GM18498 (cell line): ENCODE data around the gene DOCK2.

ENCODE experiments used
- ATAC-seq: cut with Tn5 transposase; IDR thresholded peaks from one replicate; pipeline ENCODE4 v1.9.1; 2021; ENCODE audit warnings: mild to moderate bottlenecking, moderate library complexity; ENCODE audit not compliant: unreplicated experiment

Gene DOCK2

DNA sequence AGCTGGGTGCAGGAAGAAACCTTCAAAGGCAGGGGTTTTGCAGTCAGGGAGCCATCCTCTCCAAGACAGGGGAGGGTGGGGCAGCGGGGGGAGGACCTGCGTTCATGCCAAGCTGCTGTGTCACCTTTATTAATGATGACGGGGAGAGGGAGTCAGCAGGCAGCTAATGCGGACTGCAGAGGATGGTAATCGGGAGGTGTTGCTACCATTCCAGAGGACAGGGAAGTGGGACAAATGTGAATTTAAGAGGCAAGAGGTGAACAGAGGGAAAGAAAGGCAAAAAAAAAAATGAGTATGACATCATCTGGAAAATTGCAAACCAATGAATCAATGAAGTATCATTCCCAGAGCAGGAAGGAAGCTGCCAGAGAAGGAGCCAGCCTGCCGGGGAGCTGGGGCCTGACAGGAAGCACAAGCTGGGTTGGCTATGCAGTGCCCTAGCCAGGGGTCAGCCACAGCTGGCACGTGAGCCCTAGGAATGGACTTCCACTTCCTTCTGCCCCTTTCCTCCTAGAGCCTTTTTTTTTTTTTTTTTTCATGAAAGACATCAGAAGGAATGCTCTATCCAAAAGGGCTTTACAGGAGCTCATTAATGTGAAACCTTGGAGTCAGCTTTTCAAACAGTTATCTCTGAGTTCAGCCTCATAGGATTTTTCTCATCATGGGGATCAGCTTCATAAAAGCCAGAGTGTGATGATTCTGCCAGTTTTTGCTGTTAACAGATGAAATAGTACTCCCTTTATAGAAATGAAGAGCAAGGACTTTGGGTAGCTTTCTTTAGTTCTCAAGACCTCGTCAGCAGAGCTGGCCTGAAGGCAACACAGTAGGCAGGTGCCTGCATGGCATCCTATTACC lies 334.1 kb downstream of the DOCK2 start:
- no peak for ATAC-seq

DNA sequence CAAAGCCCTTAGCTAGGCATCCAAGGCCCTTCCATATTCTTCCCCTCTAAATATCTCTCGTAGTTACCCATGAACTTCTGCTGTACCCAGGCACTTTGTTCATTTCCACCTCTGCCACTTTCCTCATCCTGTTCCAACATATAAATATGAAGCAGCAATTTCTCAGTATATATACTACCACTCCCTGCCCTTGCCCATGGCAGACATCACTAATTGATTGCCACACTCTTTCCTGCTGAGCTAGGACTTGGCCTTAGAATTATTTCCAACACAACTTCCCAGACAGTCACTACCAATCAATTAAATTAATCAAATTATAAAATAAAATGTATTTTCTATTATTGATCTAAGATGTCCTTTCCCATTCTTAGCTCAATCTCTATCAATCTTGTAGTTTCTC lies 334.7 kb downstream of the DOCK2 start:
- no peak for ATAC-seq

DNA sequence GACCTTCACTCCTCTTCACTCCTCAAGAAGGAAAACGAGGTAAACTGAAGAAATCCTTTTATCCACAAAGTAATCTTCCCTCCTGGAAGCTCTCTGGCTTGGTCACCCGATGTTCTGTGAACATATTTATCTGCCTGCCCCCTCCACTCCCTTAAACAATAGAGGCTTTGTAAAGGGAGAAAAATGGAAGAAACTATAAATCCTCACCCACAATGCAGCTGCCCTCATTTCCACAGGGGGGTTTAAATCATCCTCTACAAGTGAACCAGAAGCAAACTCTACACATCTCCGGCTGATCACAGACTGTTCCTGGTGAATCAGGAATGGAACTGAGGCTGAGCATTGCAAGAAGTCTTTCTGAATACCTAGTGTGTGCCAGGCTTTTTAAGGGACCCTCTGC lies 336.0 kb downstream of the DOCK2 start:
- ATAC-seq, result no peak

DNA sequence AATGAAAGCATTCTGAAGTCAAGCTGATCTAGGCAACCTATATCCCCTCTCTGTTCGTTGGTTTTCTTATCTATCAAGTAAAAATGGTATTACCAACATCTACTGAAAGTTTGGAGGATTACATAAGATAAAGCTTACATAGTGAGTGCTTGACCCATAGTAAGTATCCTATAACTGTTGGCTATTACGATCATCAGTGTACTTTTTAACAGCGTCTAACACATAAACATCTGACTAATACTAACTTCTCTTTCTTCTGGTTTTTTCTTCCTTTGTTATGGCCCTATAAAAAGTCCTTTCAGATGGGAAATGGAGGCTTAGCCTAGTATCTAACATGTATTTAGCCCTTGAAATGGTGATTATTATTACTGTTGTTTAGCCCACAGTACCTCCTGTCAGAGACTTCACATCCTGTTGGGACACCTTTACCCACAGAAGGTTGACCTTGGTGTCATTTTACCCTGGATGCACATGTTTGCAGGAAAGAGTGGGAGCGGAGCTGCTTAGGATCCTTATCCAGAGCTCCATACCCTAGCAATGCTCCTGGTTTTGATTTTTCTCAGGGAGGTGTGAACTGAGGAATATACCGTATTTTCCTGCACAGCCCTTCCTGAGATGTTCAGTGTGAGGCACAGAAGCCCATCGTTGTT lies 337.2 kb downstream of the DOCK2 start:
- no peak for ATAC-seq

DNA sequence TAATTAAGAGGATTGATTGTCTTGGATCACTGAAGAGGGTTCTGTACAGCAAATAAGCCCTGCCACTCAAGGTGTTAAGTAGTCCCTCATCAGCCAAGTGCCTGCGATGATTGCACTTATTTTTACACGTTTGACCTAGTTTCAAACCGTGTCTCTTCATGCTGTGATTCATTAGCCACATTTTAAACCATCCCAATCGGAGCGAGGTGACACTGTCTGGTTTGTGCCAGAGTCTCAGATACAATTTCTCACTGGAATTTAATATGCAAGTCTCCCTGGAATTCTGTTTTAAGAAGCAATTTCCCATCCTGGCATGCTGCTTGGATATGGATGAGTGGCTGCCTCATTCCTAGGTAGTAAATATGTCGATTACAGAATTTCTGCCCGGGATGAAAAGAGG lies 341.6 kb downstream of the DOCK2 start:
- ATAC-seq, result no peak

DNA sequence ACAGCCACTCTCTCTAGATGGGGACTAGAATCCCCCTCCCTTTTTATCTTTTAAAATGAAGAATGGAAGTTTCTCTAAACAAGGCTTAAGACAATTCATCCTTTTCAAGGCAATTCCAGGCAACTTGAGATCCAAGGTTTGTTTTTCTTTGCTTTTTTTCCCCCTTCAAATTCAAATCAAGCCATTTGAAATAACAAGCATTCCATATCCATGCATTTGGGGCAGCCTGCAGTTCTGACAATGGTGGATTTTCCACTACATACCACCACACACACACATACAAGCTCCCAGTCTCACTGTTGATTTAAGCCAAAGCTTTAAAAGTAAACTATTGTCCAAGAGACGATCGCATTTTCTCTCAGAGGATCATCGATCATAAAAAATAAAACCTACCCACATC lies 342.8 kb downstream of the DOCK2 start:
- ATAC-seq, result no peak

DNA sequence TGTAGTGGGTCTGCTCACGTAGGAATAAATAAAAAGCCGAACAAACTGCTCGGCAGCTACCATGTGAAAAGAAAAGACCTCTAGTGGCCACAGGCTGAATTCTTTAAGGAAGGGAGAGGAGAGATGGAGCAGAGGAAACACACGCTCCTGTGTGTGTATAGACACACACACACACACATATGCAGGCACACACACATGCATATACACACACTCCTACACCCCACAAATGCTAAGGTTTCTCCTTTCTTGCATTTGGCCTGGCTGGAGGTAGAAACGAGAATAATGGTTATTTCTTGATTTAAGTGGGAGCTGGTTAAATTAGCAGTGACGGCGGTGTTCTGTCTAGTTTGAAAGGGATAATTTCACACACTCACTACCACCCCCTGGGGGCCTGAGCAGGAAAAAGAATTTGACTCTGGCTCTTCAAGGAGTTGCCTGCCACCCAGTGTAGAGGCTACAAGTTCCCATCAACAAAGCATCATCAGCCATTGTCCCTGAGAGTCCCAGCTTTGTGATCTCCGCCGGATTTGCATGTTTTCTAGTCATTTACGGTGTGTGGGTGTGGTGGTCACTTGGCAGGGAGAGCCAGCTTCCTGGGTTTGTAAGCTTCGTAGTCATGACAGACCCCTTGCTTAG lies 343.5 kb downstream of the DOCK2 start, which contains the start of gene INSYN2B:
INSYN2B (minus strand) TSS at position 78 of the 636 bp plus-strand sequence. CDS start 96,597 bp downstream, outside the sequence.
- peak; percentile 47 for ATAC-seq

DNA sequence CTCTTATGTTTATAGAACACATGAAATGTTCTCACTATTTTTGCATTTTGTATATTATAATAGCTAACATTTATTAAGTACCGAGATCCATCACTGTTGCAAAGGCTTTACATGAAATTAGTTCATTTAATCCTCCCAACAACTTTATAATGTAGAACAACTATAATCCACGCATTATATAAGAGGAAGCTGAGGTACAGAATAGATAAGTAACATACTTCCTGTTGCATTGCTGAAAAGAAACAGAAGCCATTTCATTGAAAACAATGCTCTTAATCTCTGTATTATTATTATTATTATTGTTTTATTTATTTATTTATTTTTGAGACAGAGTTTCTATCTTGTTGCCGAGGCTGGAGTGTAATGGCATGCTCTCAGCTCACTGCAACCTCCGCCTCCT lies 351.1 kb downstream of the DOCK2 start:
- no peak for ATAC-seq

DNA sequence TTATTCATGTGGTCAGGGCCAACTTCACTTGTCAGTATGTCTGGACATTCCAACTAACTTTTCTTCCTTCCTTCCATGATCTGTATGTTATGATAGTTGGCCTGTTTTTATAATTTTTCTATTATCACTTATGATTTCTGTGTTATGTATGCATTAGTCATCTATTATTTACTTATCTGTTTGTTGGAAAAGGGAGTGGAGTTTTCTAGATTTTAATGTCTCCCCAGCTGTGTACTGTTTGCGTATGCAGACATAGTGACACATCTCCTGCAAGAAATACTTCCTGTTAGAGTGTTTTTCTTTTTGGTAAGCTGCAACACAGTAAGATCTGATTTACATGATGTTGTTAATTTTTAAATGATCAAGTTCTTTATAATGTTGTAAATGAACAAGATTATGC lies 351.9 kb downstream of the DOCK2 start:
- ATAC-seq, result no peak

DNA sequence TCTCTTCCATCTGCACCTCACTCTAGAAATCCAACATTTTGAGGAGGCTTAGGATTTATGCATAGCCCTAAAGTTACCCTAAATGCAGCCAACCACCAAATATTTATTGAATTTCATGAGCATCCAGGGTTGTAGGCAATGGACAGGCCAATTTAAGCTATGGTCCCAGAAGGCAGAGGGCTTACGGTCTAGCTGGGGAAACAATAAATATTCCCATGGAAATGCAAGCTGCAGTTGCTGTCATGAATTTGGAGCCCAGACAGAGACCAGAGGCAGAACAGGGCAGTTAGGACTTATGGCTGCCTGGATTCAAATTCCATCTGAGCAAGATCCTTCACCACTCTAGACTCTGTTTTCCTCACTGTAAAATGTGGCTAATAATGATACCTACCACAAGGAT lies 352.3 kb downstream of the DOCK2 start:
- ATAC-seq, result no peak

DNA sequence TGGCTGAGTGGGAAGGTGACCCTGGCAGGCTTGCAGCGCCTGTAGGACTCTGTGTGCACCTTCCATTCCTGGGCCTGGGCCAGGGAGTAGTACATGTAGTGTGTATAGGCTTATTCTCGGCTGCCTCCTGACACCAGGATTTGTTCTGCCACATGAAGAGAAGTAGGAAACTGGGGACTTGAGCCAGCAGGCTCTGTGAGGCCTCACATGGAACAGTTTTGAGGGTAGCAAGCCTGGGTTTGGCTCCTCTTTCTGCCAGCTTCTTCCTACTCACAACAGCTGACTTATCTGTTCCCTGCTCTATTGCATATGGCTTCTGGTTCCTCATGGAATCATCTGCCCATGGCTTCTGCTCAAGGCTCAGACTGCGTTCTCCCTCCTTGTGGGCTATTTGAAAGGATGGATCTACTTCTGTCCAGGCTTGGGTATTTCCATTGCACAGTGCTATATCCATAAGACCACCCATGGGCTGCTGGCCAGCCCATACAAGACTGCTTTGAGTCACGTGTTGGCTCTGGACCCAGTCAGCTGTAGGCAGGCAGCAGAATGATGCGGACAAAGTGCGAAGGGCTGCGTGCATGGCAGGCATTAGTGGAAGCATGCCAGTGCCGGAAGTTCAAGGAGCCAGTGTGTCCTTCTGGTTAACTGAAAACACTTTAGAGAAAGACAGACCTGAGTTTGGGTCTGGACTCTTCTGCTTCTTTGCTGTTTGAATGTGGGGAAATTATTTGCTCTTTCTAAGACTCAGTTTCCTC lies 354.2 kb downstream of the DOCK2 start:
- ATAC-seq, result no peak

DNA sequence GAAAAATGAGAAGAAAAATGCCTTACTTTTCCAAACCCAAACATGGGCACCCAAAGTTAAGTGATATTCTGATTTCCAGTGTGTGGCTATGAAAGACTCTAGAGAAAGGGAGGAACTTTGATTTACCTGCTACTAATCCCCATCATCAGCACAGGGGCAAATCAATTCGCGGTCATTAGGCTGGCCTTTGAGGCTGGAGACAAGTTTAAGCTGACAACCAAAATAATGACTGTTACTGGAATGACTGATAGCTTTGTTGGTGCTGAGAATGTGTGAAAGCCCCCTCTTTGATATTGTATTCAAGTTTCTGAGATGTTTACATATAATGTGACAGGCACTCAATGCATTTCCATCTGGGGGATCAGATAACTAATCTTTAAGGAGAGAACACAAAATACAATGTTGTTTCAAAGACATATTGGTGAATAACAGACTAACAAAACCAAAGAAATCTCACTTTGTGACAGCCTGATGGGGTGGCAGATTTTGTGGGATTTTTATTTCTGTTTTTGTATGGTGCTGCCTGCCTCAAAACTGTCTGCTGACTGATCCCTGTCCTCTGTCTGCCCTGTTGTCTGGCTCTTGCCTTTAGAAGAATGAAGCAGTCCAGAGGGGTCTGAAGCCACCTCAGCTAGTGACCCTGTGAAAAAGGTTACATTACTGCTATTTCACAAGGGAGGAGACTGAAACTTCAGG lies 355.9 kb downstream of the DOCK2 start:
- no peak for ATAC-seq

DNA sequence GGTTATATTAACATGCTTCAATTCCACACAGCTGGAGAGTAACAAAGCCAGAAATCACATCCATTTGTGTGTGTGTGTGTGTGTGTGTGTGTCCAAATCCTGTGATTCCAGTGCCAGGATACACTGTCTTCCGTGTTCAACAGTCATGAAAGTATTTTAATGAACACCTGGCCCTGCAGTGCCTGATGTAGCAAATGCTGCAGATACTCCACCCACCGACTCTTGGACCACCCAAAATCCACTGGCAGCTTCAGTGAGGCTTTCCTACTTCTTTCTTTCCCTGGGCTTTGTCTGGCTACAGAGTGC lies 356.4 kb downstream of the DOCK2 start:
- no peak for ATAC-seq

DNA sequence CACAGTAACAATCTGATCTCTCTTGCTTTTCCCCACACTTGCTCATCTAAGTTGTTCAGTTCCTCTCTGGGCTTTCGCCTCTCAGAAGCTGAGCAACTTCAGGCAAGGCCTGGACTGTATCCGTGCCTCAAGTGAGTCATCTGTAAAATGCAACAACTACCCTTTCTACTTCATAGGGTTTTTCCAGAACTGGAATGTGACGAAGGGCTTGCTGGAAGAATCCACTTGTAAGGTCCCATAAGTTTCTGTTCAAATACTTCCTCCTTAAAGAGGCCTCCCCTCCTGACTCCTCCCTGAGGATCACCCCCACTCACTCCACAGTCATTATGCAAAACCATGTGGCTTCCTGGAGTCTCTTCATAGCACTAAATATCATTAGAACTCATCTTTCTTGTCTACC lies 360.7 kb downstream of the DOCK2 start:
- ATAC-seq, result no peak

DNA sequence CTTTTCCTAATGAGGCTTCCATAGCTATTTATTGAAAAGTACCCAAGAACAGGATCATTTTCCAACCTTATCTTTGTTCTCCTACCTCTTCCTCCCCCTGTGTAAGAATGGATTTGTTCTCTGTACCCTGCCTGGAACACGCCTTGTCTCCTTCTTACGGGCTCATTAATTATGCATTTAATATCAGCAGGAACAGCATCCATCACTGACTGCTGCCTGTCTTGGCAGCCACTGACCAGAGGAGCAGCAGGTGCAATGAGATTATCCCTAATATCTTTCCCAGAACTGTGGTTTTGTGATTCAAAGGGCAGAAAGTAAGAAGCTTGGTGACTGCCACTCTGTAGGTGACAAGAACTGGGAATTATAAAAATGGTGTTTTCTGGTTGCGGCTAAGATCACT lies 362.5 kb downstream of the DOCK2 start:
- no peak for ATAC-seq

DNA sequence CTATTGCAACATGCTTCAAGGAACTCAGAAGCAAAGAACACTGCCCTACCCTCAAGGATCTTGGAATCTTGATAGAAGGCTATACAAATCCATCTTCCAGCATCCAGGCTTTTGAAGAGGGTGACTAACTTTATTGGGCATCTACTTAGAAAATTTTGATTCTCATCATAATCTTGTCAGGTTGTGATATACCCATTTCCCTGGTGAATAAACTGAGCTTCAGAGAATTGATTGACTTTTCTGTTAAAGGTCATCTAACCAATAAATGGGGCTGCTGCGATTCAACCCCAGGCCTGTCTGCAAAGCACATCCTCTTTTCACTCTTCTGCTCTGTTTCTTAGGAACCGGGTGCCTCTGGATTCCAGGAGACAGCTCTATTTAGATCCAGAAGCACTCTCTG lies 363.1 kb downstream of the DOCK2 start:
- no peak for ATAC-seq

DNA sequence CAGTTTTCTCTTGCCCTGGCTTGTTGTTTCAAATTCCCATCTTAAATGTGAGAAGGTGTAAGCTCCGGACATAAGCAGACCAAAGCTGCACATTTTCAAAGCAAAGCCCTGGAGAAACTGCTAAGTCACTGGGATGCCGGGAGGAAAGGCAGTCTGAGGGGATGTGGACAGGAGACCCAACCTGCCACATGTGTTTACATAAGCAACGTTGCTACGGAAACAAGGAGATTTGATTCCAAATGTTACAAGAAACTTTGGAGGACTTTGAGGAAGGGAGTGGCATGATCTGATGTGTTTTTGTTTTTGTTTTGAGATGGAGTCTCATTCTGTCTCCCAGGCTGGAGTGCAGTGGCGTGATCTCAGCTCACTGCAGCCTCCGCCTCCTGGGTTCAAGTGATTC lies 368.9 kb downstream of the DOCK2 start:
- ATAC-seq, result no peak

DNA sequence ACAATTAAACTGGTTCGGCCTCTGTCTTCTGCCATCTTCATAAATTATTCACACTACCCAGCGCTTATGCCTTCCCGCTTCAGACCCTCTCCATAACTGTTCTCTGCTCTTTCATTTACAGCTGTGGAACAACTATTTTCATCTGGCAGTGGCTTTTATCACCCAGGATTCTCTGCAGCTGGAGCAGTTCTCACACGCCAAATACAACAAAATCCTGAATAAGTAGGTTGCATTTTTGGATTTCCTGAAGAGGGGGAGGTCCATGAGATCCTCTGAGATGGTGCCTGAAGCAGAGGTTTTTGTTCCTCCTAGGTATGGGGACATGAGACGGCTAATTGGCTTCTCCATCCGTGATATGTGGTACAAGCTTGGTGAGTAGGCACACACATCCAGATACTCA lies 371.3 kb downstream of the DOCK2 start:
- ATAC-seq, result no peak

DNA sequence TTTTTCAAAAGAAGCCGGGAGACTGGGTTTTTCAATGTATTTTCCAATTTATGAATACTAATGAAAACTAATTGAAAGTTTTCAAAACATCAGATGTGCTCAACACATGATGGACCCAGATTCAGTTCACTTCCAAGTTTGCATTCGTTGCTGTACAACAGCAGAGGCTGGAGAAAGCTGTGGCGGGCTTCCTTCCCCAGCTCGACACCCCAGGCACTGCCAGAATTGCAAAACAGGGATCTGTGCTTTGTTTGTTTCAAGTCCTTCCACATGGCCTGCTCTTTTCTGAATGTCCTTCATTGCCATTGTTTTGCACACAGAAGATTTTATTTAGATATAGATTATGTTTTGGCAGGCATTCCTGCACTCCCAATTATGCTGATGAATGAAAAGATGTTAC lies 373.5 kb downstream of the DOCK2 start:
- no peak for ATAC-seq

DNA sequence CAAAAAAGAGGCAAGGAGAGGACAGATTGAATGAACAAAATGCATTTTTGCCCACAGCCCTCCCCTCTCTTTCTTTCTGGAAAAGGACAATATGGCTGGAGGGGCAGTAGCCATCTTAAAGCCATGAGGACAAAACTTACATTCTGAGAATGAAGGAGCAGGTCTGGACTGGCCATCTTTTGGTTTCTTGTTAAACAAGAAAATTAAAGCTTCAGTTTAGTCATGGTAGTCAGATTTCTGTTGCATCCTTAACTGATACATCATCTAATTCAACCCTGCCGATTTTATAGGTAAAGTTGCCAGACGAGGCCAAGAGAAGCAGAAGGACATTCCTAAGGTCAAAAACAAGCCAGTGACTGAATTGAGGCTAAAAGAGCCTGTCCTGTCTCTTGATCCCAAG lies 374.7 kb downstream of the DOCK2 start:
- no peak for ATAC-seq

DNA sequence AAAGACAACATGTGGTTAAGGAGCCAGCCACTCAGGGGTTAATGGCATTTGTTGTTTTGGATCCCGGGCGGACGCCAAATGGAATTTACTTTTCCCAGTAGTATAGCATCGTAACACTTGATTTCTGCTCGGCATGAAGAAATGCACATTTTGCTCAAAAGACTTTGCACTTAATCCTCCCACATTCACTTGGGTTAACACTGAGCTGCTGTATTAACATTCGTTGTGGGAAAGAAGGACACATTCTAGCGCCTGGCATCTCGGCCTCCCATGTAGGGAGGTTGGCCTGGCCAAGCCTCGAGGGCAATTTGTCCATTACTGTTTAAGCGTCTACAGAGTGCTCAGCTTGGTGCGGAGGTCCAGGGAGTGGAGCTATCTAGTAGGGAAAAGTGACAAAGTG lies 375.5 kb downstream of the DOCK2 start:
- ATAC-seq, result no peak
